K562 (cell line): ENCODE data around the gene MAST4. TPM values are rescaled to one million over a fixed set of nuclear protein-coding genes. Genes with fewer than 3 reads are reported as not detected.

Experiments used
- ATAC-seq: fragments of 200-7000 bp; cut with Tn5 transposase; 3 replicates; pipeline ENCODE4 v1.9.1; 2020; ENCODE audit warnings: moderate library complexity
- BruUV-seq: library from RNA; stranded (reverse); fragments of 400-500 nt; replicated peaks from 2 replicates; lab custom pipeline; 2021; lab: Mats Ljungman, UMichigan
- CTCF ChIA-PET: fragments of 300-600 bp; formaldehyde crosslinking; extraction: SDS; loops from one replicate; lab custom pipeline; 2021; ENCODE audit warnings: low intra/inter-chr PET ratio; lab: Yijun Ruan, JAX
- POLR2A ChIA-PET: fragments of 300-600, 350-650 bp; sonication (Branson Sonifier 250); formaldehyde crosslinking; extraction: SDS; loops from one replicate; lab custom pipeline; 2021; ENCODE audit warnings: antibody characterized with exemption, inconsistent platforms; lab: Yijun Ruan, JAX
- DNase-seq, 4 experiments: peaks; one replicate each; pipeline versions ENCODE4 v3.0.0 to v3.0.0-alpha.2; 2011 to 2018; ENCODE audit warnings: low spot score in 3 of 4, mixed read lengths in 3 of 4; ENCODE audit errors: extremely low read depth in 1 of 4
- FAIRE-seq: peaks from 2 replicates; lab custom pipeline; 2011; peaks lifted over from hg19 to GRCh38; lab: Jason Lieb, UNC
- H2AFZ ChIP-seq: 2 replicates; pipeline ENCODE4 v1.6.0; 2011; ENCODE audit warnings: low read depth, low read length, control low read depth, inconsistent platforms
- H3K27ac ChIP-seq: fragments of 200-600 bp; 3 replicates; pipeline ENCODE4 v1.8.0; 2011; ENCODE audit warnings: low read depth, mild to moderate bottlenecking, control low read depth, inconsistent platforms, low read length, moderate library complexity, mixed read lengths; ENCODE audit errors: extremely low read depth
- H3K27me3 ChIP-seq, 2 experiments: fragments of 300-600 bp in 1 of 2; 2 replicates in 1 of 2; 3 replicates in 1 of 2; pipeline versions ENCODE4 v1.6.0 to v1.8.0; 2011; ENCODE audit warnings: inconsistent platforms in 2 of 2, low read length in 2 of 2, mild to moderate bottlenecking in 1 of 2, mixed read lengths in 1 of 2, moderate library complexity in 1 of 2; ENCODE audit not compliant: control insufficient read depth in 2 of 2, insufficient read depth in 2 of 2
- H3K36me3 ChIP-seq: fragments of 300-600 bp; 3 replicates; pipeline ENCODE4 v1.8.0; 2011; ENCODE audit warnings: mild to moderate bottlenecking, low read length, inconsistent platforms; ENCODE audit not compliant: control insufficient read depth, insufficient read depth
- H3K4me1 ChIP-seq, 2 experiments: fragments of 200-600 bp in 1 of 2; replicated peaks in 1 of 2; 2 replicates in 1 of 2; 3 replicates in 1 of 2; pipeline versions ENCODE4 v1.5.1 to v1.8.0; 2011; ENCODE audit warnings: inconsistent platforms in 2 of 2, low read length in 2 of 2, mild to moderate bottlenecking in 1 of 2, mixed read lengths in 1 of 2, moderate library complexity in 1 of 2; ENCODE audit not compliant: control insufficient read depth in 2 of 2, insufficient read depth in 2 of 2
- H3K4me2 ChIP-seq: 2 replicates; pipeline ENCODE4 v1.6.1; 2011; ENCODE audit warnings: low read length, control low read depth, inconsistent platforms, mixed read lengths; ENCODE audit not compliant: insufficient read depth
- H3K4me3 ChIP-seq: fragments of 200-600 bp; sonication (generic), shearing (Covaris generic); 2 replicates; pipeline ENCODE4 v1.5.1; 2016; ENCODE audit warnings: control low read depth, inconsistent platforms
- H3K79me2 ChIP-seq: fragments of 200-600 bp; 3 replicates; pipeline ENCODE4 v1.8.0; 2011; ENCODE audit warnings: low read length, inconsistent platforms; ENCODE audit not compliant: control insufficient read depth, insufficient read depth
- H3K9ac ChIP-seq, 2 experiments: 2 replicates each; pipeline versions ENCODE4 v1.6.0 to v1.6.1; 2011; ENCODE audit warnings: low read depth in 2 of 2, low read length in 2 of 2, control low read depth in 1 of 2, inconsistent platforms in 1 of 2, mild to moderate bottlenecking in 1 of 2, mixed read lengths in 1 of 2; ENCODE audit not compliant: insufficient read depth in 1 of 2
- H3K9me1 ChIP-seq: one replicate; pipeline ENCODE4 v1.6.0; 2011; ENCODE audit warnings: inconsistent platforms, mild to moderate bottlenecking, low read length, moderate library complexity; ENCODE audit not compliant: control insufficient read depth, insufficient read depth
- H3K9me3 ChIP-seq: replicated peaks from 2 replicates; pipeline ENCODE4 v1.5.1; 2011; ENCODE audit warnings: low read depth, low read length, inconsistent platforms; ENCODE audit not compliant: control insufficient read depth, insufficient read depth
- H4K20me1 ChIP-seq: replicated peaks from 2 replicates; pipeline ENCODE4 v1.6.1; 2011; ENCODE audit warnings: low read length, inconsistent platforms, mixed read lengths; ENCODE audit not compliant: control insufficient read depth, insufficient read depth
- ZNF3 ChIP-seq: fragments of 250-450 bp; sonication (Bioruptor Pico); IDR thresholded peaks from 2 replicates; pipeline ENCODE4 v1.5.0; 2021; ENCODE audit warnings: mild to moderate bottlenecking, moderate library complexity
- ZNF696 ChIP-seq: fragments of 250-450 bp; sonication (Bioruptor Pico); conservative IDR thresholded peaks from 2 replicates; pipeline ENCODE4 v1.4.0; 2020; ENCODE audit warnings: mild to moderate bottlenecking, moderate library complexity
- WGBS: fragments of 100-300 bp; shearing (Covaris generic); methylation state at CpG from one replicate; pipeline ENCODE4 v1.1.6; 2016; ENCODE audit warnings: low coverage, mixed read lengths; ENCODE audit not compliant: insufficient coverage; ENCODE audit errors: missing lambda C conversion rate; 5-methylcytosine and 5-hydroxymethylcytosine counted together
- in situ Hi-C: fragments of 300-500 bp; cut with MboI; formaldehyde crosslinking; loops from 4 replicates; pipeline ENCODE4 v1.15.0; 2018; ENCODE audit warnings: inconsistent platforms, mixed read lengths
- intact Hi-C: fragments of 100-400 bp; cut with micrococcal nuclease; formaldehyde crosslinking; loops from 2 replicates; pipeline ENCODE4 v1.14.2; 2022
- polyA plus RNA-seq, 8 experiments: library from polyadenylated mRNA; depleted of rRNA in 4 of 8; stranded (reverse) in 5 of 8; unstranded in 3 of 8; fragments of >200 nt; fragmentation: Nextera tagmentation in 2 of 8; fragmentation: Illumina TruSeq in 1 of 8; extraction: Ambion mirVana in 2 of 8; extraction: Trizol in 1 of 8; gene quantifications; 2 replicates each; pipeline versions ENCODE4 v1.2.1 to v1.2.3, GENCODE V29; 2011 to 2014; ENCODE audit warnings: inconsistent platforms in 1 of 8, missing spikeins in 1 of 8
- total RNA-seq, 7 experiments: library from RNA; depleted of rRNA in 6 of 7; stranded (reverse); fragments of >200 nt in 6 of 7; fragmentation: Illumina TruSeq in 2 of 7; extraction: Trizol in 2 of 7; gene quantifications; 2 replicates each; pipeline versions ENCODE4 v1.2.1 to v1.2.3, GENCODE V29; 2011 to 2021; ENCODE audit warnings: low replicate concordance in 1 of 7

The MAST4 gene
- total and polyA plus RNA-seq, 9 of the 15 experiments (the other 6 are each of a cell fraction or from before 2014, with no cell fraction given) = 0.88 to 10.1 (median 5.2) TPM

DNA sequence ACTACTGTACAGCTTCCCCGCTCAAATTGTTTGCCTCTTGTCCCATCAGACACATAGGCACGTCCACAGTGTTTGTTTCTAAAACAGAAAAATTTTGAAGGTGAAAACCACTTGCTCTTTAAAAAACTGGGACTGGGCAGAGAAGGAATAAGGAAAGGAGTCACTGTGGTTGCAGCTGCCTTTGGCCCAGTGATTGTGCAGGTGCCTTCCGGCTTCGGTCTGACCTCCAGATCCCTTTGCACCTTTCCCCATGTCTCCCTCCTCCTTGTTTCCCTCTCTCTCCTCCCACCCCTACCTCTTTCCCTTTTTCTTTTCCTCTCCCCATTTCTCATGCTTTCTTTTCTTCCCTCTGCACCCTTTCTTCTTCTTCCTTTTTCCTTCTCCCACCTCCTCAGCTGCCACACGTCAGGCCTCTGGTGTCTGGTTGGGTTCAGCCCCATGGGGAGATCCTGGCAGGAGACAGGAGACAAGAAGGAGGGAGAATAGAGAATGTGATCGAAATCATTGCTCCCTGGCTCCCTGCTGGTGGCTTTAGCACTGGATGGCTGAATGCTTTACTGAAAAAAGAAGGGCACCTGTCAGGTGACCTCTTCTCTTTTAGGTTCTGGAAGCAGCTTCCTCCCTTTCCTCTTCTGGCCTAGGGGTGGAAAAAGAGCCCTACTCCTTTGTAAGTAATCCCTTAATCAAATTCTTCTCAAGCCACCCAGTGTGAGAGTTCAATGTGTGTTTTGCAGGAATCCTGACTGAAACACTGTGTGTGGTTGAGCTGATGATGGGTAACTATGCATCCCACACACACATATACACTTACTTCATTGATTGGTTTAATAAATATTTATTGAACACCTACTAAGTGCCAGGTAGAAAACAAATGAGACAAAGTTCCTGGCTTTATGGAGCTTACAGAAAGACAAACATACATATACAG, 267.3 kb downstream of the MAST4 start:
- no peaks in the 10 kb centered on the region for H3K79me2 ChIP-seq
- FAIRE-seq = no peak
- in situ Hi-C loops (no loop called here), intact Hi-C loops (loop anchor here (2.0 kb wide), 1 partner anchor 557 kb away; no protein-coding TSS in a partner anchor)
- TF ChIP-seq ZNF3 (CRISPR knock-in tag) (no peak), ZNF696 (no peak)
- no TSS peak for BruUV-seq
- WGBS = 0% methylated on average over 5 of the region's 6 CpGs
- H3K9me3 ChIP-seq = no peaks in the 10 kb centered on the region
- no peaks in the 10 kb centered on the region for H3K4me1 ChIP-seq
- no peaks in the 10 kb centered on the region for H3K9me1 ChIP-seq
- H2AFZ ChIP-seq = no peak overlapping the region
- H3K4me2 ChIP-seq = no peak overlapping the region
- no peak overlapping the region for H3K9ac ChIP-seq
- H4K20me1 ChIP-seq = no peaks in the 10 kb centered on the region
- peaks cover 0 to 3% of the 10 kb centered on the region in 2 experiments; a peak in 1 of 5 replicates for H3K27me3 ChIP-seq
- DNase-seq = no peak
- CTCF ChIA-PET = no interaction called here
- no peak for ATAC-seq
- no peak overlapping the region for H3K4me3 ChIP-seq
- no peaks in the 10 kb centered on the region for H3K36me3 ChIP-seq
- no peak overlapping the region for H3K27ac ChIP-seq
- POLR2A ChIA-PET = interaction anchor here (0.6 kb wide), 1 partner anchor 343 kb away, joined by 4 read pairs; no protein-coding TSS in a partner anchor
